ENCODE results near the gene WWOX.

GRCh38 chr16:78645657-78646056 lies 546.2 kb downstream of the WWOX start:
- no peak for TF ChIP-seq CTCF (IDR thresholded peaks at IDR 0.05; ENCODE audit: low read length)
- TF ChIP-seq EZH2 (optimal IDR thresholded peaks at IDR 0.05; ENCODE audit: low read depth, low read length), result no peak

All from MM.1S (cell line).